ENCODE measurements around the gene STAG1. TPM values are rescaled to one million over a fixed set of nuclear protein-coding genes. Genes with fewer than 3 reads are reported as not detected.

The STAG1 gene
- total and polyA plus RNA-seq, 2 experiments from 2014 or later, result 9.0 to 21.9 TPM

GRCh38 chr3:136326316-136326715 lies 425.9 kb downstream of the STAG1 start:
- H3K9me3 Mint-ChIP-seq, result peaks cover 18% of the 10 kb centered on the region; the same call in 2 of the 3 replicates
- no peak overlapping the region for H3K27ac Mint-ChIP-seq

GRCh38 chr3:136311968-136312367 lies 440.2 kb downstream of the STAG1 start:
- H3K4me3 ChIP-seq, result no peak overlapping the region
- no peak overlapping the region for H2AFZ ChIP-seq
- Mint-ChIP-seq H3K4me1 (no peaks in the 10 kb centered on the region), H3K9me3 (no peaks in the 10 kb centered on the region), H3K27me3 (ENCODE audit: insufficient read depth, low read depth, poor library complexity) (no peaks in the 10 kb centered on the region), H3K36me3 (ENCODE audit: low read depth) (peaks cover 24% of the 10 kb centered on the region; the same call in 2 of the 3 replicates), H3K4me3 (no peak overlapping the region), H3K27ac (no peak overlapping the region)
- H3K9me2 ChIP-seq (ENCODE audit: insufficient read depth), result no peaks in the 10 kb centered on the region
- no peaks in the 10 kb centered on the region for H3K79me2 ChIP-seq (replicated peaks; ENCODE audit: insufficient read depth)
- DNase-seq (ENCODE audit: low spot score) (no peak), ATAC-seq (no peak)
- no peaks in the 10 kb centered on the region for H3K4me1 ChIP-seq (ENCODE audit: insufficient read depth)
- H3K27ac ChIP-seq (ENCODE audit: low read depth), result no peak overlapping the region
- H3K27me3 ChIP-seq (ENCODE audit: insufficient read depth), result no peaks in the 10 kb centered on the region
- H4K20me1 ChIP-seq (replicated peaks; ENCODE audit: insufficient read depth), result no peaks in the 10 kb centered on the region
- H3K4me2 ChIP-seq, result no peak overlapping the region
- no peaks in the 10 kb centered on the region for H3K36me3 ChIP-seq (ENCODE audit: insufficient read depth)
- H3F3A ChIP-seq (replicated peaks; ENCODE audit: low read depth), result no peaks in the 10 kb centered on the region
- TF ChIP-seq ETS1 (IDR thresholded peaks at IDR 0.05) (no peak), CTCF (conservative IDR thresholded peaks at IDR 0.05; ENCODE audit: low read depth in 2 of 2) (no peak), ZNF462 (CRISPR knock-in tag; IDR thresholded peaks at IDR 0.05) (no peak), NANOG (IDR thresholded peaks at IDR 0.05; ENCODE audit: borderline replicate concordance) (no peak), POLR2AphosphoS5 (IDR thresholded peaks at IDR 0.05; ENCODE audit: low read depth) (no peak), REST (IDR thresholded peaks at IDR 0.05; ENCODE audit: unreplicated experiment) (no peak), EZH2phosphoT487 (IDR thresholded peaks at IDR 0.05; ENCODE audit: unreplicated experiment) (no peak), EZH2 (IDR thresholded peaks at IDR 0.05; ENCODE audit: low read depth, unreplicated experiment) (no peak)

More at GRCh38 chr3:136326316-136326715, 425.9 kb downstream of the STAG1 start:
- no peak overlapping the region for H2AFZ ChIP-seq
- no peaks in the 10 kb centered on the region for H3F3A ChIP-seq (replicated peaks; ENCODE audit: low read depth)
- H3K27me3 ChIP-seq (ENCODE audit: insufficient read depth), result no peaks in the 10 kb centered on the region
- Mint-ChIP-seq H3K4me3 (no peak overlapping the region), H3K36me3 (ENCODE audit: low read depth) (peaks cover 65% of the 10 kb centered on the region), H3K27me3 (ENCODE audit: insufficient read depth, low read depth, poor library complexity) (no peaks in the 10 kb centered on the region), H3K4me1 (no peaks in the 10 kb centered on the region)
- no peaks in the 10 kb centered on the region for H3K9me2 ChIP-seq (ENCODE audit: insufficient read depth)
- 0 out of 2 replicates have a peak, but pooled peaks cover 5% of the 10 kb centered on the region for H3K36me3 ChIP-seq (ENCODE audit: insufficient read depth)
- H3K79me2 ChIP-seq (replicated peaks; ENCODE audit: insufficient read depth), result no peaks in the 10 kb centered on the region
- H3K27ac ChIP-seq (ENCODE audit: low read depth), result no peak overlapping the region
- H3K4me1 ChIP-seq (ENCODE audit: insufficient read depth), result no peaks in the 10 kb centered on the region
- H4K20me1 ChIP-seq (replicated peaks; ENCODE audit: insufficient read depth), result no peaks in the 10 kb centered on the region; the same call in 1 of the 2 replicates
- H3K4me2 ChIP-seq, result no peak overlapping the region
- TF ChIP-seq JUNB (IDR thresholded peaks at IDR 0.05; ENCODE audit: unreplicated experiment) (no peak), POLR2AphosphoS5 (IDR thresholded peaks at IDR 0.05; ENCODE audit: low read depth) (no peak), ZNF114 (CRISPR knock-in tag; IDR thresholded peaks at IDR 0.05) (no peak)
- DNase-seq (ENCODE audit: low spot score), result no peak
- H3K4me3 ChIP-seq, result no peak overlapping the region
- no peak for ATAC-seq
